Smooth muscle cell (in vitro differentiated cells): Measurements from ENCODE around the gene SETMAR. TPM values are rescaled to one million over a fixed set of nuclear protein-coding genes. Genes with fewer than 3 reads are reported as not detected.
"Not testable (repeated sequence)": the region's sequence is repeated elsewhere in the genome, so short reads cannot be mapped to it uniquely, and the experiment has no call there.

Source experiments
- DNase-seq: peaks from one replicate; lab custom pipeline; 2025; ENCODE audit not compliant: unreplicated experiment; lab: John Stamatoyannopoulos, UW
- H2AFZ ChIP-seq: fragments of 200-600 bp; sonication (generic); 2 replicates; pipeline ENCODE4 v1.6.0; 2016; ENCODE audit warnings: antibody characterized with exemption, low read depth, mild to moderate bottlenecking
- H3F3A ChIP-seq: fragments of 200-600 bp; sonication (generic); 2 replicates; pipeline ENCODE4 v1.6.0; 2017; ENCODE audit warnings: antibody characterized with exemption, low read depth
- H3K27ac ChIP-seq: fragments of 200-600 bp; sonication (generic); 2 replicates; pipeline ENCODE4 v1.5.1; 2016; ENCODE audit warnings: low read depth, mild to moderate bottlenecking
- H3K27me3 ChIP-seq: fragments of 200-600 bp; sonication (generic); 2 replicates; pipeline ENCODE4 v1.6.1; 2016; ENCODE audit warnings: low read depth, mild to moderate bottlenecking
- H3K36me3 ChIP-seq: fragments of 200-600 bp; sonication (generic); 2 replicates; pipeline ENCODE4 v1.5.1; 2016; ENCODE audit warnings: low read depth
- H3K4me1 ChIP-seq: fragments of 200-600 bp; sonication (generic); 2 replicates; pipeline ENCODE4 v1.5.1; 2016; ENCODE audit warnings: low read depth
- H3K4me2 ChIP-seq: fragments of 200-600 bp; sonication (generic); 2 replicates; pipeline ENCODE4 v1.6.0; 2016; ENCODE audit warnings: mild to moderate bottlenecking
- H3K4me3 ChIP-seq: fragments of 200-600 bp; sonication (generic); 2 replicates; pipeline ENCODE4 v1.5.1; 2016; ENCODE audit warnings: mild to moderate bottlenecking
- H3K79me2 ChIP-seq: fragments of 200-600 bp; sonication (generic); 2 replicates; pipeline ENCODE4 v1.6.0; 2016; ENCODE audit warnings: low read depth, mild to moderate bottlenecking
- H3K9ac ChIP-seq: fragments of 200-600 bp; sonication (generic); 2 replicates; pipeline ENCODE4 v1.6.0; 2016; ENCODE audit warnings: low read depth
- H3K9me3 ChIP-seq: fragments of 200-600 bp; sonication (generic); replicated peaks from 2 replicates; pipeline ENCODE4 v1.5.1; 2016; ENCODE audit warnings: low read depth
- H4K20me1 ChIP-seq: fragments of 200-600 bp; sonication (generic); 2 replicates; pipeline ENCODE4 v1.6.0; 2016; ENCODE audit warnings: low read depth
- CTCF ChIP-seq: fragments of 200-600 bp; sonication (generic); IDR thresholded peaks from 2 replicates; pipeline ENCODE4 v1.5.1; 2017; ENCODE audit warnings: borderline replicate concordance, mild to moderate bottlenecking, antibody characterized with exemption; ENCODE audit not compliant: insufficient read depth, poor library complexity, severe bottlenecking
- WGBS: methylation state at CpG from one replicate; pipeline ENCODE4 v1.1.7; 2016; ENCODE audit warnings: low lambda C conversion rate; 5-methylcytosine and 5-hydroxymethylcytosine counted together
- polyA plus RNA-seq: library from polyadenylated mRNA; unstranded; fragments of >200 nt; fragmentation: Nextera tagmentation; extraction: Ambion mirVana; gene quantifications from 2 replicates; pipeline ENCODE4 v1.2.1, GENCODE V29; 2016
- total RNA-seq: library from RNA; depleted of rRNA; stranded (reverse); fragments of >200 nt; gene quantifications from 2 replicates; pipeline ENCODE4 v1.2.3, GENCODE V29; 2014

SETMAR gene
- total and polyA plus RNA-seq, 2 experiments from 2014 or later, result 7.8 to 12.9 TPM

- DNase-seq, result no peak
- H3K27ac ChIP-seq, result no peak overlapping the region
- TF ChIP-seq CTCF, result no peak
- H2AFZ ChIP-seq, result no peak overlapping the region
- H3K4me1 ChIP-seq, result no peaks in the 10 kb centered on the region
- H3F3A ChIP-seq, result peaks cover under 1% of the 10 kb centered on the region
- no peaks in the 10 kb centered on the region for H3K79me2 ChIP-seq
- H3K27me3 ChIP-seq, result no peaks in the 10 kb centered on the region
- H3K9me3 ChIP-seq, result no peaks in the 10 kb centered on the region
- no peak overlapping the region for H3K4me3 ChIP-seq
- no peak overlapping the region for H3K4me2 ChIP-seq
- WGBS, result 80% methylated on average over 11 of the region's 11 CpGs
- no peak overlapping the region for H3K9ac ChIP-seq
- no peaks in the 10 kb centered on the region for H4K20me1 ChIP-seq
- no peaks in the 10 kb centered on the region for H3K36me3 ChIP-seq
Observed at GRCh38 chr3:4294616-4295327, 8.4 kb upstream of the SETMAR start.

GRCh38 chr3:4296454-4296853, 6.7 kb upstream of the SETMAR start:
- H3K36me3 ChIP-seq, H4K20me1 ChIP-seq, H2AFZ ChIP-seq, H3K4me3 ChIP-seq, H3K4me1 ChIP-seq, H3K79me2 ChIP-seq, H3K4me2 ChIP-seq, H3K9ac ChIP-seq, H3K27me3 ChIP-seq, H3K9me3 ChIP-seq, DNase-seq, H3F3A ChIP-seq, H3K27ac ChIP-seq: not testable (repeated sequence)
- WGBS, result 82% methylated on average over 5 of the region's 5 CpGs

GRCh38 chr3:4297486-4297885, 5.7 kb upstream of the SETMAR start:
- WGBS, result 66% methylated on average over 2 of the region's 2 CpGs
- Histone ChIP-seq H3K4me2 (no peak overlapping the region), H3K79me2 (no peaks in the 10 kb centered on the region), H3K9me3 (no peaks in the 10 kb centered on the region), H3K9ac (no peak overlapping the region), H3K4me3 (no peak overlapping the region), H2AFZ (no peak overlapping the region), H3K36me3 (no peaks in the 10 kb centered on the region), H3F3A (no peaks in the 10 kb centered on the region), H3K27ac (no peak overlapping the region), H3K4me1 (no peaks in the 10 kb centered on the region), H3K27me3 (no peaks in the 10 kb centered on the region), H4K20me1 (no peaks in the 10 kb centered on the region)
- no peak for TF ChIP-seq CTCF
- DNase-seq, result no peak

GRCh38 chr3:4302747-4303146, 422 bp upstream of the SETMAR start:
- Histone ChIP-seq H3K27ac (no peak overlapping the region), H3K9me3 (no peaks in the 10 kb centered on the region), H3K4me2 (peak overlapping the region; percentile 99), H3K4me3 (peak overlapping the region; percentile 96), H3K36me3 (no peaks in the 10 kb centered on the region), H3F3A (peaks cover 4% of the 10 kb centered on the region), H3K9ac (no peak overlapping the region), H2AFZ (peak overlapping the region; percentile 97), H3K27me3 (no peaks in the 10 kb centered on the region), H4K20me1 (no peaks in the 10 kb centered on the region), H3K4me1 (peaks cover 20% of the 10 kb centered on the region), H3K79me2 (peaks cover 21% of the 10 kb centered on the region)
- no peak for DNase-seq
- no peak for TF ChIP-seq CTCF
- WGBS, result 88% methylated on average over 11 of the region's 11 CpGs

- H3F3A ChIP-seq, H3K4me2 ChIP-seq, DNase-seq, H3K27me3 ChIP-seq, H3K27ac ChIP-seq, H3K9me3 ChIP-seq, H3K4me3 ChIP-seq, H3K9ac ChIP-seq, H4K20me1 ChIP-seq, H3K36me3 ChIP-seq, H2AFZ ChIP-seq: not testable (repeated sequence)
- Histone ChIP-seq H3K79me2 (peaks cover 27% of the 10 kb centered on the region), H3K4me1 (peaks cover 20% of the 10 kb centered on the region)
- WGBS, result 75% methylated on average over 7 of the region's 7 CpGs
Observed at GRCh38 chr3:4305210-4305609, 2.0 kb downstream of the SETMAR start.
